ENCODE measurements around the gene CYP26B1. TPM values are rescaled to one million over a fixed set of nuclear protein-coding genes. Genes with fewer than 3 reads are reported as not detected.

CYP26B1 gene
- total and polyA plus RNA-seq, 4 donors = 0.47 to 1.8 (median 0.65) TPM

DNA sequence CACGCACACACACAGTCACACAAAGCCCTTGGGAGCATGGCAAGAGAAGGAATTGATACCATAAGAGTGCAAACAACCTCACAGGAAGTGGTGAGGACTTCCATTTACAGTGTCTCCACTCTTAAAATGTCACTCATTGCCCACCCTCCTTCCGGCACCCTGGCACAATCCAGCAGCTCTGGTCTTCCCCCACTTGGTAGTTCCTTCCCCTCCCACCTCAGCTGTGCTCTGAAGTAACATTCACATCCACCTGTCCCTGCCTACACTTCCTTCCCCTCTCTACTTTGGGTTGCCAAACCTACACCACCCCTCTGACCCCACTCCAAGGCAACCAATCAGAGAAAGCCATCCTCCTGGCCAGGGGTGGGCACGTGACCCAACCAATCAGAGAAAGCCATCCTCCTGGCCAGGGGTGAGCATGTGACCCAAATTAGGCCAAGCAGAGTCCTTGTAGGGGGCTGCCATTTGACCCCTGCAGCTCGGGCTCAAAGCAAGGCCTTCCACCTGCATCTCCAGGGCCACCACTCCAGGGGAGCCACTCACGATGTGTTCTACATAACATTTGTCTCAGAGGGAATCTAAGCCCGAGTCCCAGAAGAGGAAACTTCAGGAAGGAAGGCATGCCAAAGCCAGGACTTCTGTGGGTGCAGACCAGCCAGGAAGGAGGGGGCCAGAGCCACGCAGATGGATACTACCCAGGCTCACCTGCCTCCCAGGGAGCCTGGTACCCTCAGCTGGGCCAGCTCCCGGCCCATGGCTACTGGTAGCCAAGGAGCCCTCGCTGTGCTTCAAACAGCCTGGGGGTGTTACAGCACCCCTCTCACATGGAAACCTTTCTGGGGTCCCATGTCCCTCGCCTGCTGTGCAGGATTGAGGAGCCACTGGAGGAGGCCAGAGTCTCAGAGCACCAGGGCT, 21.2 kb downstream of the CYP26B1 start:
- H3K9ac ChIP-seq (ENCODE audit: low read depth in 1 of 2, low read length in 2 of 2) = no peak overlapping the region
- peak; percentile 26 for DNase-seq (ENCODE audit: low spot score)
- no peak overlapping the region for H3K27ac ChIP-seq (ENCODE audit: low read depth in 1 of 2, low read length in 2 of 2)
- WGBS = 88% methylated on average over 10 of the region's 10 CpGs
- H3K4me1 ChIP-seq (ENCODE audit: control insufficient read depth in 4 of 4, insufficient read depth in 4 of 4, low read length in 3 of 4) = no peaks in the 10 kb centered on the region
- H3K27me3 ChIP-seq (ENCODE audit: control insufficient read depth in 4 of 4, insufficient read depth in 4 of 4, low read length in 3 of 4) = peaks cover 0 to 3% (median under 1%) of the 10 kb centered on the region in 4 donors
- no peaks in the 10 kb centered on the region for H3K9me3 ChIP-seq (ENCODE audit: control insufficient read depth in 4 of 4, low read length in 3 of 4)
- no peaks in the 10 kb centered on the region for H3K36me3 ChIP-seq (ENCODE audit: control insufficient read depth in 4 of 4, insufficient read depth in 3 of 4, low read depth in 1 of 4, low read length in 3 of 4)
- H3K4me3 ChIP-seq (ENCODE audit: low read depth in 1 of 3, low read length in 3 of 3) = no peak overlapping the region
- TF ChIP-seq FOXA1 (IDR thresholded peaks at IDR 0.05) = no peak
- TF ChIP-seq HNF4A (conservative IDR thresholded peaks at IDR 0.05) = no peak
- no peak for TF ChIP-seq RAD21 (IDR thresholded peaks at IDR 0.05)
- no peak for TF ChIP-seq YY1 (IDR thresholded peaks at IDR 0.05)
- no peak for TF ChIP-seq TAF1 (conservative IDR thresholded peaks at IDR 0.05)
- TF ChIP-seq HNF4G (IDR thresholded peaks at IDR 0.05) = no peak
- TF ChIP-seq JUND (IDR thresholded peaks at IDR 0.05) = no peak
- TF ChIP-seq EGR1 (IDR thresholded peaks at IDR 0.05; ENCODE audit: low read depth in 2 of 2) = no peak
- TF ChIP-seq SP1 (IDR thresholded peaks at IDR 0.05) = no peak
- TF ChIP-seq ZBTB33 (IDR thresholded peaks at IDR 0.05) = no peak
- TF ChIP-seq FOXA2 (IDR thresholded peaks at IDR 0.05) = no peak
- TF ChIP-seq REST (IDR thresholded peaks at IDR 0.05) = no peak
- TF ChIP-seq GABPA (IDR thresholded peaks at IDR 0.05 in 1 of 2, conservative IDR thresholded peaks at IDR 0.05 in 1 of 2) = no peak
- TF ChIP-seq MAX (IDR thresholded peaks at IDR 0.05) = no peak
- TF ChIP-seq RXRA (IDR thresholded peaks at IDR 0.05) = no peak
- TF ChIP-seq, protein P1, sequence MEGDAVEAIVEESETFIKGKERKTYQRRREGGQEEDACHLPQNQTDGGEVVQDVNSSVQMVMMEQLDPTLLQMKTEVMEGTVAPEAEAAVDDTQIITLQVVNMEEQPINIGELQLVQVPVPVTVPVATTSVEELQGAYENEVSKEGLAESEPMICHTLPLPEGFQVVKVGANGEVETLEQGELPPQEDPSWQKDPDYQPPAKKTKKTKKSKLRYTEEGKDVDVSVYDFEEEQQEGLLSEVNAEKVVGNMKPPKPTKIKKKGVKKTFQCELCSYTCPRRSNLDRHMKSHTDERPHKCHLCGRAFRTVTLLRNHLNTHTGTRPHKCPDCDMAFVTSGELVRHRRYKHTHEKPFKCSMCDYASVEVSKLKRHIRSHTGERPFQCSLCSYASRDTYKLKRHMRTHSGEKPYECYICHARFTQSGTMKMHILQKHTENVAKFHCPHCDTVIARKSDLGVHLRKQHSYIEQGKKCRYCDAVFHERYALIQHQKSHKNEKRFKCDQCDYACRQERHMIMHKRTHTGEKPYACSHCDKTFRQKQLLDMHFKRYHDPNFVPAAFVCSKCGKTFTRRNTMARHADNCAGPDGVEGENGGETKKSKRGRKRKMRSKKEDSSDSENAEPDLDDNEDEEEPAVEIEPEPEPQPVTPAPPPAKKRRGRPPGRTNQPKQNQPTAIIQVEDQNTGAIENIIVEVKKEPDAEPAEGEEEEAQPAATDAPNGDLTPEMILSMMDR (IDR thresholded peaks at IDR 0.05; ENCODE audit: low read depth, low read length, missing input control) = no peak
- TF ChIP-seq, protein P2, sequence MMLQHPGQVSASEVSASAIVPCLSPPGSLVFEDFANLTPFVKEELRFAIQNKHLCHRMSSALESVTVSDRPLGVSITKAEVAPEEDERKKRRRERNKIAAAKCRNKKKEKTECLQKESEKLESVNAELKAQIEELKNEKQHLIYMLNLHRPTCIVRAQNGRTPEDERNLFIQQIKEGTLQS (IDR thresholded peaks at IDR 0.05) = no peak
- TF ChIP-seq NR2F2 (IDR thresholded peaks at IDR 0.05) = no peak

Data from liver (tissue), 9 donors.